Lower leg skin (tissue), 3 donors: ENCODE measurements around the gene VEGFC.

Source experiments
- CTCF ChIP-seq, 3 donors: fragments of 450-650 bp; IDR thresholded peaks; one replicate each; pipeline ENCODE4 v1.5.1; 2016; ENCODE audit warnings: antibody characterized with exemption in 3 of 3, mild to moderate bottlenecking in 3 of 3, moderate library complexity in 2 of 3
- POLR2A ChIP-seq, 2 donors: fragments of 450-650 bp; IDR thresholded peaks; one replicate each; pipeline ENCODE4 v1.6.1; 2016 to 2017; ENCODE audit warnings: antibody characterized with exemption in 2 of 2, mild to moderate bottlenecking in 1 of 2, moderate library complexity in 1 of 2

GRCh38 chr4:176769514-176769913, 23.2 kb downstream of the VEGFC start:
- TF ChIP-seq CTCF (IDR thresholded peaks at IDR 0.05) (no peak), POLR2A (IDR thresholded peaks at IDR 0.05) (no peak)
